ENCODE data around the gene ANK2.

- peak; percentile 65 for TF ChIP-seq CTCF (conservative IDR thresholded peaks at IDR 0.05; ENCODE audit: low read length)
- TF ChIP-seq EZH2phosphoT487 (IDR thresholded peaks at IDR 0.05; ENCODE audit: borderline replicate concordance): peak; percentile 93
Measured at GRCh38 chr4:113355550-113356371, 306.3 kb downstream of the ANK2 start.

Data from Loucy (cell line).